Mesenchymal stem cell (in vitro differentiated cells and primary cell): ENCODE measurements around the gene AK9.

Experiments
- DNase-seq: peaks from one replicate; pipeline ENCODE4 v3.0.0-alpha.2; 2013
- H2AFZ ChIP-seq: one replicate; pipeline ENCODE4 v1.6.1; 2013; ENCODE audit warnings: low read depth, mild to moderate bottlenecking, control low read depth, inconsistent platforms, low read length, moderate library complexity
- H2AK5ac ChIP-seq: 2 replicates; pipeline ENCODE4 v1.6.1; 2013; ENCODE audit warnings: low read length, moderate library complexity, mild to moderate bottlenecking, inconsistent platforms; ENCODE audit not compliant: severe bottlenecking
- H2BK120ac ChIP-seq: one replicate; pipeline ENCODE4 v1.6.1; 2013; ENCODE audit warnings: low read depth, mild to moderate bottlenecking, inconsistent platforms, low read length, moderate library complexity
- H2BK12ac ChIP-seq, 2 experiments: one replicate each; pipeline ENCODE4 v1.6.1; 2013; ENCODE audit warnings: inconsistent platforms in 2 of 2, low read length in 2 of 2, mild to moderate bottlenecking in 2 of 2, moderate library complexity in 2 of 2, control low read depth in 1 of 2
- H2BK15ac ChIP-seq: one replicate; pipeline ENCODE4 v1.6.1; 2013; ENCODE audit warnings: mild to moderate bottlenecking, low read depth, inconsistent platforms; ENCODE audit not compliant: poor library complexity, severe bottlenecking
- H2BK5ac ChIP-seq: 2 replicates; pipeline ENCODE4 v1.6.1; 2013; ENCODE audit warnings: low read depth, mild to moderate bottlenecking, low read length, control low read depth, inconsistent platforms; ENCODE audit not compliant: poor library complexity, severe bottlenecking
- H3K14ac ChIP-seq, 2 experiments: one replicate each; pipeline ENCODE4 v1.6.1; 2013; ENCODE audit warnings: inconsistent platforms in 2 of 2, low read length in 2 of 2, control low read depth in 1 of 2, mild to moderate bottlenecking in 1 of 2, moderate library complexity in 1 of 2
- H3K18ac ChIP-seq, 2 experiments: one replicate each; pipeline ENCODE4 v1.6.1; 2013; ENCODE audit warnings: inconsistent platforms in 2 of 2, low read length in 2 of 2, control low read depth in 1 of 2, low read depth in 1 of 2, mild to moderate bottlenecking in 1 of 2
- H3K23ac ChIP-seq, 2 experiments: one replicate each; pipeline ENCODE4 v1.6.1; 2013; ENCODE audit warnings: inconsistent platforms in 2 of 2, low read length in 2 of 2, mild to moderate bottlenecking in 2 of 2, moderate library complexity in 2 of 2, control low read depth in 1 of 2
- H3K27ac ChIP-seq: 2 replicates; pipeline ENCODE4 v1.5.1; 2013; ENCODE audit warnings: mild to moderate bottlenecking, moderate library complexity, low read length, control low read depth, inconsistent platforms; ENCODE audit not compliant: poor library complexity, severe bottlenecking
- H3K27me3 ChIP-seq, 2 experiments: 2 replicates each; pipeline versions ENCODE4 v1.6.1 to v1.7.0; 2013; ENCODE audit warnings: low read length in 2 of 2, mild to moderate bottlenecking in 2 of 2, moderate library complexity in 2 of 2, control low read depth in 1 of 2, inconsistent platforms in 1 of 2; ENCODE audit not compliant: control insufficient read depth in 1 of 2, insufficient read depth in 1 of 2
- H3K36me3 ChIP-seq, 2 experiments: 2 replicates each; pipeline versions ENCODE4 v1.6.1 to v1.7.0; 2013; ENCODE audit warnings: low read length in 2 of 2, control low read depth in 1 of 2, inconsistent platforms in 1 of 2, low read depth in 1 of 2, mild to moderate bottlenecking in 1 of 2; ENCODE audit not compliant: insufficient read depth in 2 of 2, control insufficient read depth in 1 of 2
- H3K4ac ChIP-seq, 2 experiments: one replicate each; pipeline ENCODE4 v1.6.1; 2013; ENCODE audit warnings: inconsistent platforms in 2 of 2, low read length in 2 of 2, mild to moderate bottlenecking in 2 of 2, moderate library complexity in 2 of 2, control low read depth in 1 of 2, low read depth in 1 of 2
- H3K4me1 ChIP-seq: 2 replicates; pipeline ENCODE4 v1.6.1; 2013; ENCODE audit warnings: low read depth, low read length, control low read depth; ENCODE audit not compliant: control insufficient read depth, insufficient read depth
- H3K4me2 ChIP-seq: 2 replicates; pipeline ENCODE4 v1.6.1; 2013; ENCODE audit warnings: low read length, mild to moderate bottlenecking, inconsistent platforms; ENCODE audit not compliant: poor library complexity, severe bottlenecking
- H3K4me3 ChIP-seq, 2 experiments: 2 replicates each; pipeline versions ENCODE4 v1.5.1 to v1.7.0; 2013; ENCODE audit warnings: low read length in 2 of 2, mild to moderate bottlenecking in 2 of 2, control low read depth in 1 of 2, low read depth in 1 of 2; ENCODE audit not compliant: insufficient read depth in 1 of 2
- H3K79me1 ChIP-seq: replicated peaks from 2 replicates; pipeline ENCODE4 v1.6.1; 2013; ENCODE audit warnings: mild to moderate bottlenecking, control low read depth, low read length, inconsistent platforms; ENCODE audit not compliant: poor library complexity, severe bottlenecking
- H3K9ac ChIP-seq: 2 replicates; pipeline ENCODE4 v1.7.0; 2013; ENCODE audit warnings: mild to moderate bottlenecking, low read length, moderate library complexity
- H3K9me3 ChIP-seq: 2 replicates; pipeline ENCODE4 v1.7.0; 2013; ENCODE audit warnings: mild to moderate bottlenecking, low read length; ENCODE audit not compliant: control insufficient read depth
- H4K8ac ChIP-seq: one replicate; pipeline ENCODE4 v1.6.1; 2013; ENCODE audit warnings: inconsistent platforms, mild to moderate bottlenecking, low read length, moderate library complexity
- H4K91ac ChIP-seq: one replicate; pipeline ENCODE4 v1.6.1; 2013; ENCODE audit warnings: mild to moderate bottlenecking, low read length, inconsistent platforms
- WGBS: methylation state at CpG from one replicate; pipeline ENCODE4 v1.1.7; 2013; ENCODE audit warnings: mixed read lengths; 5-methylcytosine and 5-hydroxymethylcytosine counted together

AK9 gene

GRCh38 chr6:109511832-109512231, 179.2 kb downstream of the AK9 start:
- Histone ChIP-seq H2AFZ (no peak overlapping the region), H2BK120ac (no peak overlapping the region), H2AK5ac (no peak overlapping the region), H3K27ac (no peak overlapping the region), H3K4me1 (peaks cover 2% of the 10 kb centered on the region), H3K27me3 (peaks cover 0 to 7% of the 10 kb centered on the region in 2 experiments), H3K4me2 (no peak overlapping the region), H3K9me3 (no peaks in the 10 kb centered on the region), H3K79me1 (no peaks in the 10 kb centered on the region), H4K8ac (no peak overlapping the region), H3K4ac (no peak overlapping the region), H3K9ac (no peak overlapping the region), H3K4me3 (no peak overlapping the region), H3K18ac (no peak overlapping the region), H2BK12ac (no peak overlapping the region), H2BK5ac (no peak overlapping the region), H4K91ac (no peak overlapping the region), H3K23ac (no peak overlapping the region), H2BK15ac (no peak overlapping the region), H3K14ac (no peak overlapping the region), H3K36me3 (no peaks in the 10 kb centered on the region)
- 86% methylated on average over 2 of the region's 2 CpGs for WGBS
- no peak for DNase-seq

- Histone ChIP-seq H3K79me1 (no peaks in the 10 kb centered on the region), H2BK120ac (no peak overlapping the region), H3K4ac (no peak overlapping the region), H3K23ac (no peak overlapping the region), H2BK5ac (no peak overlapping the region), H3K4me2 (no peak overlapping the region), H3K27me3 (peaks cover 0 to 7% of the 10 kb centered on the region in 2 experiments), H3K4me3 (no peak overlapping the region), H4K8ac (no peak overlapping the region), H2AK5ac (no peak overlapping the region), H3K4me1 (peaks cover 2% of the 10 kb centered on the region), H4K91ac (no peak overlapping the region), H2BK12ac (no peak overlapping the region), H3K36me3 (no peaks in the 10 kb centered on the region), H3K14ac (no peak overlapping the region), H2AFZ (no peak overlapping the region), H3K18ac (no peak overlapping the region), H3K27ac (no peak overlapping the region), H2BK15ac (no peak overlapping the region), H3K9ac (no peak overlapping the region), H3K9me3 (no peaks in the 10 kb centered on the region)
- DNase-seq: no peak
- whole genome bisulfite sequencing: 35% methylated on average over 1 of the region's 1 CpG
Measured at GRCh38 chr6:109510358-109510757, 180.6 kb downstream of the AK9 start.

GRCh38 chr6:109508166-109508860, 182.7 kb downstream of the AK9 start:
- H3K23ac ChIP-seq: no peak overlapping the region
- no peak overlapping the region for H2BK15ac ChIP-seq
- DNase-seq: no peak
- H3K9ac ChIP-seq: no peak overlapping the region
- H3K36me3 ChIP-seq: no peaks in the 10 kb centered on the region
- H2AFZ ChIP-seq: no peak overlapping the region
- H3K4me2 ChIP-seq: no peak overlapping the region
- H3K18ac ChIP-seq: no peak overlapping the region
- H4K91ac ChIP-seq: no peak overlapping the region
- no peak overlapping the region for H4K8ac ChIP-seq
- H2BK12ac ChIP-seq: no peak overlapping the region
- no peaks in the 10 kb centered on the region for H3K79me1 ChIP-seq
- H2BK5ac ChIP-seq: no peak overlapping the region
- H3K14ac ChIP-seq: no peak overlapping the region
- no peak overlapping the region for H3K4me3 ChIP-seq
- H3K4ac ChIP-seq: no peak overlapping the region
- H3K9me3 ChIP-seq: no peaks in the 10 kb centered on the region
- H3K27ac ChIP-seq: no peak overlapping the region
- no peak overlapping the region for H2AK5ac ChIP-seq
- peaks cover 0 to 15% of the 10 kb centered on the region in 2 experiments for H3K27me3 ChIP-seq
- peaks cover 4% of the 10 kb centered on the region for H3K4me1 ChIP-seq
- H2BK120ac ChIP-seq: no peak overlapping the region
- WGBS: 61% methylated on average over 4 of the region's 4 CpGs

GRCh38 chr6:109507490-109508072, 183.4 kb downstream of the AK9 start:
- H2BK5ac ChIP-seq: no peak overlapping the region
- no peak overlapping the region for H4K91ac ChIP-seq
- 87% methylated on average over 4 of the region's 4 CpGs for WGBS
- H3K18ac ChIP-seq: no peak overlapping the region
- no peak overlapping the region for H3K14ac ChIP-seq
- no peaks in the 10 kb centered on the region for H3K36me3 ChIP-seq
- H3K4me3 ChIP-seq: no peak overlapping the region
- H2BK120ac ChIP-seq: no peak overlapping the region
- no peak overlapping the region for H3K9ac ChIP-seq
- DNase-seq: no peak
- H3K9me3 ChIP-seq: no peaks in the 10 kb centered on the region
- no peak overlapping the region for H2AFZ ChIP-seq
- no peak overlapping the region for H3K4ac ChIP-seq
- peaks cover 0 to 16% of the 10 kb centered on the region in 2 experiments for H3K27me3 ChIP-seq
- no peak overlapping the region for H3K23ac ChIP-seq
- no peak overlapping the region for H2BK12ac ChIP-seq
- H2BK15ac ChIP-seq: no peak overlapping the region
- H3K79me1 ChIP-seq: no peaks in the 10 kb centered on the region
- H3K4me1 ChIP-seq: peaks cover 4% of the 10 kb centered on the region
- H3K4me2 ChIP-seq: no peak overlapping the region
- no peak overlapping the region for H2AK5ac ChIP-seq
- no peak overlapping the region for H4K8ac ChIP-seq
- no peak overlapping the region for H3K27ac ChIP-seq
